SU-DHL-6 (cell line): Measurements from ENCODE around the gene RNF157.
"Not testable (repeated sequence)": the region's sequence is repeated elsewhere in the genome, so short reads cannot be mapped to it uniquely, and the experiment has no call there.

ENCODE experiments used
- H2AFZ ChIP-seq: fragments of 200-600 bp; sonication (generic); 2 replicates; pipeline ENCODE4 v1.6.1; 2014; ENCODE audit warnings: low read depth, mild to moderate bottlenecking, moderate library complexity, mixed read lengths, antibody characterized with exemption, low read length; ENCODE audit not compliant: severe bottlenecking
- H3F3A ChIP-seq: fragments of 200-600 bp; shearing (Covaris generic); 2 replicates; pipeline ENCODE4 v1.6.0; 2016; ENCODE audit warnings: antibody characterized with exemption, mild to moderate bottlenecking; ENCODE audit not compliant: insufficient read depth
- H3K27ac ChIP-seq: fragments of 200-600 bp; sonication (generic); 2 replicates; pipeline ENCODE4 v1.5.1; 2016; ENCODE audit warnings: low read depth, mild to moderate bottlenecking, low read length, moderate library complexity, mixed read lengths
- H3K27me3 ChIP-seq: fragments of 200-600 bp; sonication (generic), shearing (Covaris generic); 2 replicates; pipeline ENCODE4 v1.6.0; 2014; ENCODE audit warnings: mild to moderate bottlenecking, low read length
- H3K36me3 ChIP-seq: fragments of 200-600 bp; sonication (generic); 2 replicates; pipeline ENCODE4 v1.6.1; 2014; ENCODE audit warnings: mild to moderate bottlenecking, low read length, mixed read lengths
- H3K4me2 ChIP-seq: fragments of 300-600, 200-600 bp; shearing (Covaris generic), sonication (generic); 2 replicates; pipeline ENCODE4 v1.6.0; 2014; ENCODE audit warnings: low read length, low read depth, mild to moderate bottlenecking; ENCODE audit not compliant: poor library complexity, severe bottlenecking
- H3K4me3 ChIP-seq: fragments of 200-600 bp; sonication (generic); 2 replicates; pipeline ENCODE4 v1.5.1; 2014; ENCODE audit warnings: antibody characterized with exemption, low read length, mild to moderate bottlenecking, mixed read lengths; ENCODE audit not compliant: insufficient read depth, poor library complexity, severe bottlenecking
- H3K79me2 ChIP-seq: fragments of 200-600 bp; sonication (generic); 2 replicates; pipeline ENCODE4 v1.6.1; 2014; ENCODE audit warnings: mild to moderate bottlenecking, low read length, moderate library complexity; ENCODE audit not compliant: insufficient read depth
- H3K9ac ChIP-seq: fragments of 200-600 bp; sonication (generic); 2 replicates; pipeline ENCODE4 v1.7.0; 2014; ENCODE audit warnings: mild to moderate bottlenecking, low read length
- H3K9me2 ChIP-seq: fragments of 200-600 bp; sonication (generic); replicated peaks from 2 replicates; pipeline ENCODE4 v1.6.1; 2014; ENCODE audit warnings: low read length; ENCODE audit not compliant: insufficient read depth
- H3K9me3 ChIP-seq: fragments of 200-600 bp; sonication (generic); 2 replicates; pipeline ENCODE4 v1.6.1; 2014; ENCODE audit warnings: low read length, mixed read lengths; ENCODE audit not compliant: insufficient read depth
- H4K20me1 ChIP-seq: fragments of 200-600 bp; sonication (generic); 2 replicates; pipeline ENCODE4 v1.6.1; 2014; ENCODE audit warnings: low read depth, mild to moderate bottlenecking, antibody characterized with exemption, low read length, moderate library complexity, mixed read lengths
- CTCF ChIP-seq: fragments of 200-600 bp; sonication (generic); IDR thresholded peaks from one replicate; pipeline ENCODE4 v1.5.1; 2017; ENCODE audit warnings: antibody characterized with exemption, mild to moderate bottlenecking, low read length, moderate library complexity; ENCODE audit not compliant: insufficient read depth, poor library complexity, severe bottlenecking
- EZH2phosphoT487 ChIP-seq: fragments of 200-600 bp; sonication (generic), shearing (Covaris generic); conservative IDR thresholded peaks from 2 replicates; pipeline ENCODE4 v1.6.1; 2018; ENCODE audit warnings: mild to moderate bottlenecking, antibody characterized with exemption, low read length, moderate library complexity, mixed read lengths

Gene RNF157

DNA sequence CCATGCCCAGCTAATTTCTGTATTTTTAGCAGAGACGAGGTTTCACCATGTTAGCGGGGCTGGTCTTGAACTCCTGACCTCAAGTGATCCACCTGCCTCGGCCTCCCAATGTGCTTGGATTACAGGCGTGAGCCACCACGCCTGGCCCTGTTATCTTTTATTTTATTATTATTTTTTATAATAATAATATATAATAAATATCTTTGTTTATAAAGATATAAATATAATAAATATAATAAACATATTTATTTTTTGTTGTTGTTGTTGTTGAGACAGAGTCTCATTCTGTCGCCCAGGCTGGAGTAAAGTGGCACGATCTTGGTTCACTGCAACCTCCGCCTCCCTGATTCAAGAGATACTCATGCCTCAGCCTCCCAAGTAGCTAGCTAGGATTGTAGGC, 7.0 kb upstream of the RNF157 start:
- H3K27me3 ChIP-seq = no peaks in the 10 kb centered on the region
- H3F3A ChIP-seq = no peaks in the 10 kb centered on the region
- TF ChIP-seq EZH2phosphoT487 = no peak
- no peak for TF ChIP-seq CTCF
- H3K9ac ChIP-seq = no peak overlapping the region
- H3K4me2 ChIP-seq = no peak overlapping the region
- H3K36me3 ChIP-seq = no peaks in the 10 kb centered on the region
- H3K79me2 ChIP-seq = no peaks in the 10 kb centered on the region
- no peaks in the 10 kb centered on the region for H3K9me3 ChIP-seq
- H2AFZ ChIP-seq = no peak overlapping the region
- no peak overlapping the region for H3K27ac ChIP-seq
- no peaks in the 10 kb centered on the region for H4K20me1 ChIP-seq
- no peak overlapping the region for H3K4me3 ChIP-seq
- no peaks in the 10 kb centered on the region for H3K9me2 ChIP-seq

DNA sequence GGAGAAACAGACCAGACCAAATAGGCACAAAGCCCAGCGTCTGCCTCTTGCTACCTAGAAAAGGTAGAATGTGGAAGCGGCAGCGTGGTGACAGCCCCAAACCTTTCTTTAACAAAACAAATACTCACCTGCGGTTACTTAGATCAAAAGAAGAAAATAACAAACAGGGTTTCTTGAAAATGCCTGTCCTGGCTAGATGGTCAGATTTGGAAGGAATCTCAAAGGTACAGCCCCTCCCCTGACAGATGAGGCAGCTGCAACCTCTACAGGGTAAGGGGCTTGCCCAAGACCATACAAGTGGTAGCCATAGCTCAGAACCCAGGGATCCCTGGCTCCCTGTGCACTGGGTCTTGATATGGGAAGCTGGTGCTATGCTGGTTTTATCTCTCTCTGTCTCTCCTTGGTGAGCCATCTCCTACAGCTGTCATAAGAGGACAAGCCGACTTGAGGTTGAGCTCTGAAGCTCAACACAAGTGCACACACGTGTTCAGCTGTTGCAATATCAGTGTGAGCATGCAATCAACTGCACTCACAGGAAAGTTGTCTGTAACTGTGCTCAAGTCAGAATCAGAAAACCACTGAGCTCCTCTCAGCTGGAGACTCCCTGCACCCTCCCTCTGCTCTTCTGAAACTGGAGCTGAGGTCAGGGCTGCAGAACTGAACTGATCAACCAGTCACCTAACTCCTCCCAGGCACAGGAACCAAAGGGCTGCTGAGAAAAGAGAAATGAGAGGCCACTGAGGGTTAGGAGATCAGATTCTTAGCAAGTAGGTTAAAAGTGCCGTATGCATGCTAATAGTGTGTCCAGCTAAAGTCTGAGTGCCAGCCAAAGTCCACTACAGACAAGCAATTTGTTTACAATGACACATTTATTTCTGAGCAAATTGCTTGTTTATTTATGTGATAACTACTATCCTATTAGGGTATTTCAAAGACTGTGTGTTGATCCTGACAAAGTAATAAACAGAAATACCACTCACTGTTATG, 6.1 kb upstream of the RNF157 start:
- Histone ChIP-seq H4K20me1 (no peaks in the 10 kb centered on the region), H3K36me3 (no peaks in the 10 kb centered on the region), H3K9me2 (no peaks in the 10 kb centered on the region), H3K9ac (no peak overlapping the region), H3K27me3 (no peaks in the 10 kb centered on the region), H3K79me2 (no peaks in the 10 kb centered on the region), H3K27ac (no peak overlapping the region), H3K4me2 (no peak overlapping the region), H3K9me3 (no peaks in the 10 kb centered on the region), H2AFZ (no peak overlapping the region), H3F3A (no peaks in the 10 kb centered on the region), H3K4me3 (no peak overlapping the region)
- TF ChIP-seq CTCF (no peak), EZH2phosphoT487 (no peak)

- H3K9ac ChIP-seq, H3K79me2 ChIP-seq, H3K4me3 ChIP-seq, H3K9me2 ChIP-seq, H2AFZ ChIP-seq, H3K36me3 ChIP-seq, H3K9me3 ChIP-seq, H3K27me3 ChIP-seq, H3F3A ChIP-seq, H3K27ac ChIP-seq, H3K4me2 ChIP-seq, H4K20me1 ChIP-seq: not testable (repeated sequence)
Observed at GRCh38 chr17:76244721-76245120, 4.4 kb upstream of the RNF157 start.
